ENCODE results near the gene KIF26A.

KIF26A gene

DNA sequence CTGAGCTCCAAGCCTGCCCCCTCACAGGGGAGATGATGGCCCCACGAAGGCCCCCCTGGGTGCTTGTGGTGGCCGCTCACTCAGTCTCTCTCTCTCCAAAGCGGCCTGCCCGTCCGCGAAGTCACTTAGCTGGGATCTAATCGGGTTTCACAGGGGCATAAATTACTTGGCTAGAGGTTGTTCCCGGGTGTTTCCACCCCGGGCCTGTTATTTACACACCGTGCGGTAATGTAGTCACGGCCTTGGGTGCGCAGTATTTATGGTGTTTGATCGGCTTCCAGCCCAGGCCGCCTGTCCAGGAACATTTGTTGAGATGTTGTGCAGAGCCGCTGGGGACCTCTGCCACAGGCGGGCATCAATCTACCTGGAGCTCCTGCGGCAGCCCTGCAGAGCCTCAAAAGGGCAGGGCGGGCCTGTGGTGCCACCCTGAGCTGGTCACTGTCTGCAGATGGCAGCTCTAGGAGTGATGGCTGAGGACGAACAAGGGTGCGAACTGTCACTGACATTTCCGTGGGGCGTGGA, 91.2 kb downstream of the KIF26A start:
- no peak for DNase-seq (ENCODE audit: low spot score)
- H3K27ac ChIP-seq, result no peak overlapping the region
- ChIA-PET POLR2A (ENCODE audit: low non-redundant PET) (no interaction called here), CTCF (no interaction called here)
- TF ChIP-seq, protein P1, sequence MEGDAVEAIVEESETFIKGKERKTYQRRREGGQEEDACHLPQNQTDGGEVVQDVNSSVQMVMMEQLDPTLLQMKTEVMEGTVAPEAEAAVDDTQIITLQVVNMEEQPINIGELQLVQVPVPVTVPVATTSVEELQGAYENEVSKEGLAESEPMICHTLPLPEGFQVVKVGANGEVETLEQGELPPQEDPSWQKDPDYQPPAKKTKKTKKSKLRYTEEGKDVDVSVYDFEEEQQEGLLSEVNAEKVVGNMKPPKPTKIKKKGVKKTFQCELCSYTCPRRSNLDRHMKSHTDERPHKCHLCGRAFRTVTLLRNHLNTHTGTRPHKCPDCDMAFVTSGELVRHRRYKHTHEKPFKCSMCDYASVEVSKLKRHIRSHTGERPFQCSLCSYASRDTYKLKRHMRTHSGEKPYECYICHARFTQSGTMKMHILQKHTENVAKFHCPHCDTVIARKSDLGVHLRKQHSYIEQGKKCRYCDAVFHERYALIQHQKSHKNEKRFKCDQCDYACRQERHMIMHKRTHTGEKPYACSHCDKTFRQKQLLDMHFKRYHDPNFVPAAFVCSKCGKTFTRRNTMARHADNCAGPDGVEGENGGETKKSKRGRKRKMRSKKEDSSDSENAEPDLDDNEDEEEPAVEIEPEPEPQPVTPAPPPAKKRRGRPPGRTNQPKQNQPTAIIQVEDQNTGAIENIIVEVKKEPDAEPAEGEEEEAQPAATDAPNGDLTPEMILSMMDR (conservative IDR thresholded peaks at IDR 0.05; ENCODE audit: low read depth), result no peak

DNA sequence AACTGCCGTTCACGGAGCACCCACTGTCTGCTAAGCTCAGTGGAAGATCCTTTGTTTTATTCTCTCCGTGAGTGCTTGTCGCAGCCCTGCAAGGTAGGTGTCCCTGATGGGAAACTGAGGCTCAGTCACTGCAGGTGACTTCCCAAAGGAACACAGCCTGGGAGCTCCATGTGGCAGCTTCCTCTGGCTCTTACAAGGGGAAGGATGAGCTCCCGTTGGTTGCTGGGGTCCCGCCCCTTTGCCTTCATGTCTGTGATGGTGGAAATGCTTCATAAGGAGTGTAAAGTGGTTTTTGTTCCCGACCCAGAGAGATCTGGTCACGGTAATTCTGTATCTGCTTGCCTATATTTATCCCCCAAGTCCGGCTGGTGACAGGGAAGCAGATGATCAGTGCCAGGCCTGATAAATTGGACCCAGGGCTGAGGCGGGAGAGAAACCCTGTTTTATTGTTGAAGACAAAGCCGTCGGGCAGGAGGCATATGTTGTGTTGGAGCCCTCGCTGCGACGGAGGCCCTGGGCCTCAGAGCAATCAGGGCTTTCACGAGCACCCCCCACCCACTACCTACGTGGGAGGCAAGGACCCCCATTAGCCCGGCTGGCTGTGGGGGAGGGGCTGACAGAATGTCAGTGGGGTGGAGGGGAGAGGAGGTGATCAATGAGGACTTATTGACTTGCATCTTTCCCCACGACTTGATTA, 91.9 kb downstream of the KIF26A start:
- no peak for DNase-seq (ENCODE audit: low spot score)
- CTCF ChIA-PET, result no interaction called here
- POLR2A ChIA-PET (ENCODE audit: low non-redundant PET), result no interaction called here
- H3K27ac ChIP-seq, result no peak overlapping the region
- TF ChIP-seq, protein P1 (conservative IDR thresholded peaks at IDR 0.05; ENCODE audit: low read depth), result no peak

Data from RWPE1 (cell line).